Measurements from ENCODE around the gene SRRM3.
"Not testable (repeated sequence)": the region's sequence is repeated elsewhere in the genome, so short reads cannot be mapped to it uniquely, and the experiment has no call there.

SRRM3 gene

DNA sequence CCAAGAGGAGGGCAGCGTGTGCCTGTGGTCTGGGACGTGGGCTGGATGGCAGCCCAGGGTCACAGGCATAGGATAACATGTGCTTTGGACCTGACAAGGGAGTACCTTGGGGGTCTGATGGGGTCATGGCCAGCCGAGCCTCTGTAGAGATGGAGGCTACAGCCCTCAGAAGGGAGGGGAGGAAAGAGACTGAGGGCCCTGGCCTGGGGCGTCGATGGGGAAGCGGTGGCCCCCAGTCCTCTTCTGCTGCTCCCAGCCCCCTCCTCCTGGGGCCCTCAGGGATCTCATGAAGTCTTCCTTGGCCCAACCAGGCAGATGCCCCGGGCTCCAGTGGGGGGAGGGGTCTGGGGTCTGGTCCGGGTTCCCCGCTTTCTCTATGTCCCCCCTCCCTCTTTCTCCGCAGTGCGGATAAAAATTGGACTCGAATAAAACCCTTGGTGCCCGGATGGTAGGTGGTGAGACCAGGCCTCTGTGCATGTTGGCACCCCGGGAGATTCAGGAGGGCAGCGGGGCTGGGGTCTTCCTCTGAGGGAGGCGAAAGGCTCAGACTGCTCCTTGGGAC, 85.2 kb downstream of the SRRM3 start:
- H3K27me3 ChIP-seq (ENCODE audit: control insufficient read depth, low read length), result peaks cover 16% of the 10 kb centered on the region
- H3K4me1 ChIP-seq (ENCODE audit: control insufficient read depth, low read length), result peaks cover 6% of the 10 kb centered on the region
- H3K79me2 ChIP-seq (ENCODE audit: control insufficient read depth, low read length), result no peaks in the 10 kb centered on the region
- H3F3A ChIP-seq (ENCODE audit: control insufficient read depth, insufficient read depth), result no peaks in the 10 kb centered on the region
- no peaks in the 10 kb centered on the region for H3K9me2 ChIP-seq (replicated peaks; ENCODE audit: control insufficient read depth, low read length)
- no peak overlapping the region for H3K4me3 ChIP-seq (ENCODE audit: low read length)
- H3K27ac ChIP-seq (ENCODE audit: low read depth, low read length), result no peak overlapping the region
- H3K9me3 ChIP-seq (ENCODE audit: control insufficient read depth, insufficient read depth, low read length), result no peaks in the 10 kb centered on the region
- TF ChIP-seq CTCF (IDR thresholded peaks at IDR 0.05; ENCODE audit: low read depth, low read length, poor library complexity, severe bottlenecking), result no peak
- no peak for TF ChIP-seq EZH2phosphoT487 (IDR thresholded peaks at IDR 0.05; ENCODE audit: borderline replicate concordance, low read length)
- no peaks in the 10 kb centered on the region for H4K20me1 ChIP-seq (ENCODE audit: control insufficient read depth, insufficient read depth, low read depth, low read length)
- H3K36me3 ChIP-seq (ENCODE audit: control insufficient read depth, low read length), result no peaks in the 10 kb centered on the region
- H3K4me2 ChIP-seq (ENCODE audit: low read length), result no peak overlapping the region

DNA sequence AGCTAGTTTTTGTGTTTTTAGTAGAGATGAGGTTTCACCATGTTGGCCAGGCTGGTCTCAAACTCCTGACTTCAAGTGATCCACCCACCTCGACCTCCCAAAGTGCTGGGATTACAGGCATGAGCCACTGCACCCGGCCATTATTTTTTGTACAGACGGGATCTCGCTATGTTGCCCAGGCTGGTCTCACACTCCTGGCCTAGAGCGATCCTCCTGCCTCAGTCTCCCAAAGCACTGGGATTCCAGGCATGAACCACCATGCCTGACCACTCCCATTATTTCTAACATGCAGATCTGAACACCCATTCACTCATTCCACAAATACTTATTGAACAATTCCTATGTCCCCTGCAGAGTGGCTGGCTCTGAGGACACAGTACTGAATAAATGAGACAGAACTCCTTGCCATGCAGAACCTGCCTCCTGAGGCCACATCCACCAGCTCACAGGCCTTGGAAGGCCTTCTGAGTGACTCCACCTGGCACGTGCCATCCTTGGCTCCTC, 89.2 kb downstream of the SRRM3 start:
- H3K4me2 ChIP-seq (ENCODE audit: low read length); H3K27ac ChIP-seq (ENCODE audit: low read depth, low read length); H3F3A ChIP-seq (ENCODE audit: control insufficient read depth, insufficient read depth); H3K4me3 ChIP-seq (ENCODE audit: low read length); H3K36me3 ChIP-seq (ENCODE audit: control insufficient read depth, low read length); H3K79me2 ChIP-seq (ENCODE audit: control insufficient read depth, low read length); H3K9me3 ChIP-seq (ENCODE audit: control insufficient read depth, insufficient read depth, low read length); H4K20me1 ChIP-seq (ENCODE audit: control insufficient read depth, insufficient read depth, low read depth, low read length); H3K9me2 ChIP-seq (replicated peaks; ENCODE audit: control insufficient read depth, low read length): not testable (repeated sequence)
- Histone ChIP-seq H3K4me1 (ENCODE audit: control insufficient read depth, low read length) (peaks cover 18% of the 10 kb centered on the region), H3K27me3 (ENCODE audit: control insufficient read depth, low read length) (peaks cover 23% of the 10 kb centered on the region)

DNA sequence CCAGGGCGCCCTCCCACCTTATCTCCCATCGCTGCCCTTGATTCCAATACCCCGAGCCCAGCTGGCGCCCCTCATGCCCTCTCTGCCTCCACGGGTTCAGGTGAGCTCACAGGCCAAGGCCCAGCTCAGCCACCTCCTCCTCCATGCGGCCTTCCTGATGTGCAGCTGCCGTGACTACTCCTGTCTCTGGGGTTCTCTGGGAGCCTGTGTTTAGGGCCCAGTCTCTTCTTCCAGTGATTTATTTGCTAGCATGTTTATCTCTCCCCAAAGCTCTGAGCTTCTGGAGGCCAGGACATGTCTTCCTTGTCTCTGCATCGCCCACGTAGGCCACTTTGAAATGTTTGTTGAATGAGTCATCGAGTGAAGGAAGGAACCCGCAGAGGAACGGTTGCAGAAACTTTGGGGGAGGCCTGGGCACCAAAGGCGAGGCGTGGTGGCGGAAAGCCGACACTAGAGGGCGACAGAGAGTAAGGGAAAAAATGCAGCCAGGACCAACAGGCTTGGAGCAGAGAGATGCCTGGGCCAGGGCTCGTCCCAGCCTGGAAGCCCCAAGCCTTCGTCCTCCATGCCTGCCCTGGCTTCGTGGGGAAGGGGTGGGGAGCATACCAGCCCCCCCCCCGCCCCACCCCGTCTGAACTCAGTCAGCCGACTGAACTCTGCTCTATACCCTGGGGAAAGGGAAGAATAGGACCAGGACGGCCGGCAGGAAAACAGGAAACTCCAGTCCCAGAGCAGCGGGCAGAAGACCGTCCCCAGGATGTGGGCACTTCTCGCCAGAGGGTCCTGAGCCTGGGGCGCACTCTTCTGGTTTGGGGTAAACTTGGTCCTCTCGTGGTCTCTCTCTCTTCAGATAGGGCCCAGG, 89.9 kb downstream of the SRRM3 start:
- H3K27me3 ChIP-seq (ENCODE audit: control insufficient read depth, low read length), result peaks cover 23% of the 10 kb centered on the region
- TF ChIP-seq CTCF (IDR thresholded peaks at IDR 0.05; ENCODE audit: low read depth, low read length, poor library complexity, severe bottlenecking) (peak; percentile 98), EZH2phosphoT487 (IDR thresholded peaks at IDR 0.05; ENCODE audit: borderline replicate concordance, low read length) (no peak)
- H3K79me2 ChIP-seq (ENCODE audit: control insufficient read depth, low read length), result no peaks in the 10 kb centered on the region
- peaks cover 18% of the 10 kb centered on the region for H3K4me1 ChIP-seq (ENCODE audit: control insufficient read depth, low read length)
- H3K4me3 ChIP-seq (ENCODE audit: low read length), result peak overlapping the region; percentile 29
- no peaks in the 10 kb centered on the region for H3K9me2 ChIP-seq (replicated peaks; ENCODE audit: control insufficient read depth, low read length)
- H3K27ac ChIP-seq (ENCODE audit: low read depth, low read length), result no peak overlapping the region
- H3K4me2 ChIP-seq (ENCODE audit: low read length), result peak overlapping the region; percentile 47
- no peaks in the 10 kb centered on the region for H3K9me3 ChIP-seq (ENCODE audit: control insufficient read depth, insufficient read depth, low read length)
- no peaks in the 10 kb centered on the region for H3K36me3 ChIP-seq (ENCODE audit: control insufficient read depth, low read length)
- H3F3A ChIP-seq (ENCODE audit: control insufficient read depth, insufficient read depth), result 0 out of 2 replicates have a peak, but pooled peaks cover 3% of the 10 kb centered on the region
- H4K20me1 ChIP-seq (ENCODE audit: control insufficient read depth, insufficient read depth, low read depth, low read length), result 0 out of 2 replicates have a peak, but pooled peaks cover 2% of the 10 kb centered on the region

GRCh38 chr7:76292213-76292573, 90.5 kb downstream of the SRRM3 start:
- no peak for TF ChIP-seq EZH2phosphoT487 (IDR thresholded peaks at IDR 0.05; ENCODE audit: borderline replicate concordance, low read length)
- Histone ChIP-seq H3K36me3 (ENCODE audit: control insufficient read depth, low read length) (no peaks in the 10 kb centered on the region), H3K4me1 (ENCODE audit: control insufficient read depth, low read length) (peaks cover 18% of the 10 kb centered on the region), H3F3A (ENCODE audit: control insufficient read depth, insufficient read depth) (0 out of 2 replicates have a peak, but pooled peaks cover 3% of the 10 kb centered on the region), H3K9me3 (ENCODE audit: control insufficient read depth, insufficient read depth, low read length) (no peaks in the 10 kb centered on the region), H3K27me3 (ENCODE audit: control insufficient read depth, low read length) (peaks cover 28% of the 10 kb centered on the region), H3K79me2 (ENCODE audit: control insufficient read depth, low read length) (no peaks in the 10 kb centered on the region), H4K20me1 (ENCODE audit: control insufficient read depth, insufficient read depth, low read depth, low read length) (0 out of 2 replicates have a peak, but pooled peaks cover 2% of the 10 kb centered on the region), H3K4me2 (ENCODE audit: low read length) (peak overlapping the region; percentile 47), H3K4me3 (ENCODE audit: low read length) (peak overlapping the region; percentile 29), H3K9me2 (replicated peaks; ENCODE audit: control insufficient read depth, low read length) (no peaks in the 10 kb centered on the region), H3K27ac (ENCODE audit: low read depth, low read length) (no peak overlapping the region)

GRCh38 chr7:76292911-76293310, 91.2 kb downstream of the SRRM3 start:
- H3K36me3 ChIP-seq (ENCODE audit: control insufficient read depth, low read length); H3K9me2 ChIP-seq (replicated peaks; ENCODE audit: control insufficient read depth, low read length); H3F3A ChIP-seq (ENCODE audit: control insufficient read depth, insufficient read depth); H3K4me2 ChIP-seq (ENCODE audit: low read length); H4K20me1 ChIP-seq (ENCODE audit: control insufficient read depth, insufficient read depth, low read depth, low read length); H3K4me3 ChIP-seq (ENCODE audit: low read length); H3K79me2 ChIP-seq (ENCODE audit: control insufficient read depth, low read length); H3K9me3 ChIP-seq (ENCODE audit: control insufficient read depth, insufficient read depth, low read length); H3K27ac ChIP-seq (ENCODE audit: low read depth, low read length): not testable (repeated sequence)
- H3K4me1 ChIP-seq (ENCODE audit: control insufficient read depth, low read length), result peaks cover 18% of the 10 kb centered on the region
- H3K27me3 ChIP-seq (ENCODE audit: control insufficient read depth, low read length), result peaks cover 30% of the 10 kb centered on the region
